GM10248 (cell line): Measurements from ENCODE around the gene MITF.

Experiments
- CTCF ChIA-PET: fragments of 300-600 bp; sonication (Branson Sonifier 250); formaldehyde crosslinking; extraction: SDS; loops from one replicate; lab custom pipeline; 2021; ENCODE audit warnings: antibody characterized with exemption; lab: Yijun Ruan, JAX
- POLR2A ChIA-PET: fragments of 350-650 bp; sonication (Branson Sonifier 250); formaldehyde crosslinking; extraction: SDS; loops from one replicate; lab custom pipeline; 2020; ENCODE audit warnings: antibody characterized with exemption; lab: Yijun Ruan, JAX
- DNase-seq: peaks from one replicate; pipeline ENCODE4 v3.0.0; 2012; ENCODE audit errors: extremely low spot score
- TF ChIP-seq, protein P1 (sequence below): IDR thresholded peaks from 2 replicates; pipeline ENCODE4 v1.5.1; 2012; ENCODE audit warnings: mild to moderate bottlenecking, low read depth; ENCODE audit errors: extremely low read depth, missing control alignments, control extremely low read depth

The MITF gene

DNA sequence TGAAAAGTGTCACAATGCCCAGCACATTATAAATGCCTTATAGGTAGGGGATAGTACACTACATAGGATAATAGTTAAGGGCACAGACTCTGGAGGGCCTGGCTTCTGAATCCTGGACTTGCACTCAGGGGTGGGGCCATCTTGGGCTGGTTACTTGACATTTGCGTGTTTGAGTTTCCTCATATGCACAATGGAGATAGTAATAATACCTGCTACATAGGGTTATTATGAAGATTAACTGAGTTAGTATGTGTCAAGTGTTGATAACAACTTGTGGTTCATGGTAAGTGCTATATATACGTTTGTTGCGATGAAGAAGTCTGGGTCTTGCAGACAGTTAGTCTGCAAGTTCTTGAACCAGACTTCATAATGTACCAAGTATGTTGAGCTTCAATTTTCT is 37.0 kb downstream of the MITF start:
- CTCF ChIA-PET: no interaction called here

DNA sequence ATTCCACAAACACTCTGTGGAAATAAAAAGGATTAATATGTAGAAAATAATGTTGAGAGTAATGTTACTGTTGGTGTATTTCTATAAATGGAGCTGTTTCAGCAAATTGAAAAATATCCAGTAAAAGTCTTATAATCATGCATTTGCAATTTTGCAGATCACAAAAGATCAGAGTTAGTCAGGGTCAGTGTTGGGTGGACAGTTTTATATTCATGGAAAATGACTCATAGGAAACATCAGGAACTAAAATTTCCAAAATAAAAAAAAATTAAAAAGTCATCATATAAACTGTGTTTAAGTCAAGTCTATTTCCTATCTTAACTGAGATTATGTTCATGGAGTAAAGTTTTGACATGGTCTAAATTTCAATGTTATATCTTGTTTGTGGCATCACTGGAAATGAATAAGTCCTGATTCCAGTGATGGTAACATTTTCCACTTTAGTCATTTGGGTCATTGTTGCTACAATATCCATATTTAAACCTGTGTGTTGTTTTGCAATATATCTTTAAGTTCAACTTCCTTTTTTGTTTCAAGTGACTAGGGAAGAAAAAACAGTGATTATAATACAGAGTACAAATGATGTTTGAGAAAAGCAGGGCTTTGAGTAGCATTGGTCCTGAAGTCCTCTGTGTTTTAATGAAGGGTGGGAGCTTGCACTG is 37.8 kb downstream of the MITF start:
- CTCF ChIA-PET: no interaction called here
- TF ChIP-seq, protein P1, sequence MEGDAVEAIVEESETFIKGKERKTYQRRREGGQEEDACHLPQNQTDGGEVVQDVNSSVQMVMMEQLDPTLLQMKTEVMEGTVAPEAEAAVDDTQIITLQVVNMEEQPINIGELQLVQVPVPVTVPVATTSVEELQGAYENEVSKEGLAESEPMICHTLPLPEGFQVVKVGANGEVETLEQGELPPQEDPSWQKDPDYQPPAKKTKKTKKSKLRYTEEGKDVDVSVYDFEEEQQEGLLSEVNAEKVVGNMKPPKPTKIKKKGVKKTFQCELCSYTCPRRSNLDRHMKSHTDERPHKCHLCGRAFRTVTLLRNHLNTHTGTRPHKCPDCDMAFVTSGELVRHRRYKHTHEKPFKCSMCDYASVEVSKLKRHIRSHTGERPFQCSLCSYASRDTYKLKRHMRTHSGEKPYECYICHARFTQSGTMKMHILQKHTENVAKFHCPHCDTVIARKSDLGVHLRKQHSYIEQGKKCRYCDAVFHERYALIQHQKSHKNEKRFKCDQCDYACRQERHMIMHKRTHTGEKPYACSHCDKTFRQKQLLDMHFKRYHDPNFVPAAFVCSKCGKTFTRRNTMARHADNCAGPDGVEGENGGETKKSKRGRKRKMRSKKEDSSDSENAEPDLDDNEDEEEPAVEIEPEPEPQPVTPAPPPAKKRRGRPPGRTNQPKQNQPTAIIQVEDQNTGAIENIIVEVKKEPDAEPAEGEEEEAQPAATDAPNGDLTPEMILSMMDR: no peak
- POLR2A ChIA-PET: no interaction called here
- DNase-seq: no peak

More for the DNA sequence above, 37.0 kb downstream of the MITF start:
- no peak for DNase-seq
- POLR2A ChIA-PET: no interaction called here
- TF ChIP-seq, protein P1: no peak

DNA sequence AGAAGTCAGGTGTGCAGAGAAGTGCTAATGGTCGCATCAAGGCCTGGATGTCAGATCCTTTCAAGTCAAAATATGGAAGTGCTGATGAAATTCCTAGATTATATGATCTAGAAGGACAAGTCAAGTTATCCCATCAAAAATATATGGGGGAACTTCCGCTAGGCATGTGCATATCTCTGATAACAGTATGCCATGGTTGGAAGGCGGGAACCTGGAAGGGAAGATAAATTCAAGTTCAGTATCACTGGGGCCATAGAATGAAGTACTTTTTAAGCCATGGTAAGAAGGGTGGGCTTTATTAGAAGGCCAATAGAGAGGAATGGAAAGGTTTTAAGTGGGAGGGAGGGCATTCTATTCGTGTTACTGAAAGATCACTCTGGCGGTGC is 38.3 kb downstream of the MITF start:
- POLR2A ChIA-PET: no interaction called here
- CTCF ChIA-PET: no interaction called here
- no peak for DNase-seq
- TF ChIP-seq, protein P1: no peak

DNA sequence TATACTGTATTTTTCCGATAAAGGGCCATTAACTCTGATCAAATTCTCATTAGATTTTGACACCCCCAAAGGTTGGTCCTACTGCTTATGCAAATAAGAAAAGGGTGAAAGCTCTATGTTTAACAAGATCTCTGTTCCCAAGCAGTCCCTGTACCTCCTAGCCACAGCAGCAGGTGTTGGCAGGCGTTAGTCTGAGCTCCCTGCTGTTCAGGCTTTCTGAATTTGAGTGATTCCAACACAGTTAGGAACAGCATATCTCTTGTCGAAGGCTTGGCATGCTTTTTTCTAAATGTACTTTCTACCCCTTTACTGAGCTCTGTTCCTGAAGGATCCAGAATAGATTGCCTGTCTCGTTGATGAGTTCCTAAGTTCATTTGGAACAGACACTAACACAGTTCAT is 42.3 kb downstream of the MITF start:
- POLR2A ChIA-PET: no interaction called here
- TF ChIP-seq, protein P1: no peak

DNA sequence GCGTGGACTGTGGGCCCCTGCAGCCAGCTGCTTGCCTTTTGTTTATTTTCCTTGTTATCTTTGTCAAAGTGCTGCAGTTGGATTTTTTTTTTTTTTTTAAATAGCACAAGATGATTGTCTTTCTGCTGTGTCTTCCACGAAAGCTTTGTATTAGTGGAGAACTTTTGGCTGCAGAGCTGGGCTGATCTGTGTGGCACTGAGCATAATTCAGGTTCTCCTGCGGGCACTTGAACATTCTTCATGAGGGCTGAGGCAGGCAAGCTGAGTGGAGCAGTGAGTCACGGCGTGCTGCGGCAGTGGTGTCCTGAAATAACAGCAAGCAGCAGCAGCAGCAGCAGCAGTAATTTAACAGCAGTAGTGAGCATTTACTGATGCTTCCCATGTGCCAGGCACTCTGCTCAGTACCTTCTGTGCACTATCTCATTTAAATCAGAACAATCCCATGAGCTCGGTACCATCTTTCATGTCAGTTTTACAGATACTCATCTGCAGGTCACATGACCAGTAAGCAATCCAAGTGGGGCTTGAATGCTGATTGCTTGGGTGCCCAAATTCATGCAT is 45.8 kb downstream of the MITF start:
- no peak for DNase-seq
- CTCF ChIA-PET: interaction anchor here (1.3 kb wide), 1 partner anchor 9 kb away, joined by 3 read pairs; no protein-coding TSS in a partner anchor
- POLR2A ChIA-PET: no interaction called here
- TF ChIP-seq, protein P1: no peak

More for the DNA sequence above, 42.3 kb downstream of the MITF start:
- DNase-seq: no peak
- CTCF ChIA-PET: no interaction called here

DNA sequence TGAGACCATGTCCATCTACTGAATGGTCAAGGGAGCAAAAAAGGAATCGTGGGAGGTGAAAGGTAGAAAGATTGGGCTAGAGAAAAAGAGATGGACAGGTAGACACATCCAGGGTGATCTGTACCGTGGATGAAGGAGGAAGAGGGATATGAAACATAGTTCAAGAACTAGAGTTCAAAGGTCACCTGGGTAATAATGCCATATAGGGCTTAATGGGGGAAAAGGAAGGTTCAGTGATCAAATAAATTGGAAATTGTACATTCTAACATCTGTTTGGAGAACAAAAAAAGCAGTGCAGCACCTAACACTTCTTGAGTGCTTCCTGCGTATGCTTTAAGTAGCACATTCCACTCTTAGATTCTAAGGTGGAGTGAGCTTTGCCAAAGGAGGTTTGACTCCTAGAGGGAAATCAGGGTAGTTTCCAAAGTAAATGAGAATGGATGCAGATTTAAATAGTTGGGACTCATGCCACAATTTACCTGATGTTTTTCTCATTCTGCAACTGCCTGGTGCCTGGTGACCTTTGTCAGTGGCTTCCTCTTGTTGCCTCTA is 46.6 kb downstream of the MITF start:
- TF ChIP-seq, protein P1: no peak
- DNase-seq: no peak
- CTCF ChIA-PET: no interaction called here
- POLR2A ChIA-PET: no interaction called here
